Pancreas (tissue), 10 donors: Measurements from ENCODE around the gene CARD6. TPM values are rescaled to one million over a fixed set of nuclear protein-coding genes. Genes with fewer than 3 reads are reported as not detected.
"Not testable (repeated sequence)": the region's sequence is repeated elsewhere in the genome, so short reads cannot be mapped to it uniquely, and the experiment has no call there.

ENCODE experiments used
- ATAC-seq, 4 donors: fragments of 200-7000 bp; cut with Tn5 transposase; one replicate each; pipeline versions ENCODE4 v1.8.0 to v1.9.1; 2020; ENCODE audit warnings: mild to moderate bottlenecking in 4 of 4, moderate library complexity in 4 of 4
- DNase-seq, 6 donors: peaks; one replicate each; pipeline ENCODE4 v3.0.0-alpha.2; 2020
- FAIRE-seq: peaks from 2 replicates; lab custom pipeline; 2012; peaks lifted over from hg19 to GRCh38; lab: Jason Lieb, UNC
- H3K27ac ChIP-seq, 4 donors: fragments of 200-600 bp; sonication (generic); 1 replicate in 3 of 4; 2 replicates in 1 of 4; pipeline versions ENCODE4 v1.5.0 to v1.8.0; 2020
- H3K27me3 ChIP-seq, 4 donors: fragments of 200-600 bp; one replicate each; pipeline ENCODE4 v1.8.0; 2021
- H3K36me3 ChIP-seq, 3 donors: fragments of 200-600 bp; sonication (generic) in 1 of 3; one replicate each; pipeline versions ENCODE4 v1.5.0 to v1.8.0; 2020 to 2021
- H3K4me1 ChIP-seq, 3 donors: fragments of 200-600 bp; one replicate each; pipeline ENCODE4 v1.8.0; 2021
- H3K4me3 ChIP-seq, 4 donors: fragments of 200-600 bp; sonication (generic) in 2 of 4; one replicate each; pipeline versions ENCODE4 v1.5.0 to v1.8.0; 2020 to 2021
- H3K9me3 ChIP-seq, 4 donors: fragments of 200-600 bp; one replicate each; pipeline ENCODE4 v1.8.0; 2021
- CTCF ChIP-seq, 4 donors: fragments of 200-600 bp; sonication (generic) in 3 of 4; IDR thresholded peaks; one replicate each; pipeline versions ENCODE4 v1.5.0 to v1.8.0; 2021; ENCODE audit warnings: antibody characterized with exemption in 4 of 4
- WGBS, 2 donors: extraction: QIAGEN DNeasy Blood & Tissue Kit; methylation state at CpG; one replicate each; pipeline ENCODE4 v1.1.7; 2013; 5-methylcytosine and 5-hydroxymethylcytosine counted together
- intact Hi-C, 3 donors: fragments of 100-400 bp; cut with DNase I; formaldehyde crosslinking; loops; one replicate each; pipeline versions ENCODE4 v1.11.1 to v1.14.2; 2022
- polyA plus RNA-seq, 2 donors: library from polyadenylated mRNA; stranded (reverse); fragments of 200-250 nt; gene quantifications; one replicate each; pipeline ENCODE4 v1.2.3, GENCODE V29; 2013
- total RNA-seq, 6 donors: library from RNA; stranded (reverse); fragmentation: NEBNext Ultra II Directional in 4 of 6; extraction: Animal tissue kit (Norgen Biotek cat#: 25700) in 4 of 6; gene quantifications; one replicate each; pipeline versions ENCODE4 v1.2.1 to v1.2.4, GENCODE V29; 2021 to 2023
- donor health status: healthy with polysubstance abuse.
- donor health status: DM: no; HTN: no; CAD: no; lungs with moderate emphysema.
- donor health status: DM: no; HTN: no; CAD: no.
- donor health status: control.
- donor health status: control.
- donor health status: Bipolar disorder and iron deficiency.
- donor health status: DM: yes; HTN: yes; CAD: no.
- donor health status: DM: no; HTN: no; CAD: no.
- donor health status: DM: no; HTN: no; CAD: no.
- donor health status: DM: yes; HTN: yes; CAD: no.

The CARD6 gene
- 1 to 10 TPM; 1.7 to 8.0 (median 3.1) TPM for total RNA-seq
- polyA plus RNA-seq: 1 to 10 TPM; 1.9 to 2.5 TPM

GRCh38 chr5:40841068-40841805 is at the start of gene CARD6:
Gene CARD6 (plus strand): TSS chr5:40841367. CDS start chr5:40841383, 16 bp downstream.
- FAIRE-seq (no peak), ATAC-seq (peak; percentile 35 to 76 (median 62)), DNase-seq (no peak)
- no peaks in the 10 kb centered on the region for H3K27me3 ChIP-seq
- peak within 1 kb of the TSS in 3 of 4 donors; percentile 5 to 32 (median 25) for H3K4me3 ChIP-seq
- H3K4me1 ChIP-seq: peaks cover 0 to 6% (median 0%) of the 10 kb centered on the region in 3 donors
- H3K27ac ChIP-seq: peak within 1 kb of the TSS; percentile 33 to 69 (median 59)
- 26 to 31% methylated on average over 9 of the region's 9 CpGs for WGBS, 2 donors
- intact Hi-C loops: no loop called here
- no peak for TF ChIP-seq CTCF (IDR thresholded peaks at IDR 0.05)
- no peaks in the 10 kb centered on the region for H3K9me3 ChIP-seq
- H3K36me3 ChIP-seq: no peaks in the 10 kb centered on the region

- ATAC-seq (peak in 2 of 4 donors; percentile 27 to 58), FAIRE-seq (no peak), DNase-seq (no peak)
- 24 to 33% methylated on average over 3 of the region's 3 CpGs for WGBS, 2 donors
- no peak for TF ChIP-seq CTCF (IDR thresholded peaks at IDR 0.05)
- no peaks in the 10 kb centered on the region for H3K27me3 ChIP-seq
- H3K9me3 ChIP-seq: no peaks in the 10 kb centered on the region
- intact Hi-C loops: no loop called here
- peaks cover 19 to 34% (median 20%) of the 10 kb centered on the region in 3 donors for H3K4me1 ChIP-seq
- no peaks in the 10 kb centered on the region for H3K36me3 ChIP-seq
- H3K4me3 ChIP-seq: no peak overlapping the region
- peak overlapping the region in 1 of 4 donors; percentile 9 for H3K27ac ChIP-seq
Observed at GRCh38 chr5:40791715-40792139, 49.4 kb upstream of the CARD6 start.

GRCh38 chr5:40792691-40793090 is 48.5 kb upstream of the CARD6 start:
- WGBS, 2 donors: 96% methylated on average over 10 of the region's 10 CpGs
- ATAC-seq, H3K9me3 ChIP-seq, H3K36me3 ChIP-seq, DNase-seq, H3K27ac ChIP-seq, H3K4me3 ChIP-seq, FAIRE-seq, H3K27me3 ChIP-seq, intact Hi-C loops: not testable (repeated sequence)
- peaks cover 19 to 34% (median 20%) of the 10 kb centered on the region in 3 donors for H3K4me1 ChIP-seq

- H3K27ac ChIP-seq, H3K4me3 ChIP-seq, intact Hi-C loops, H3K9me3 ChIP-seq, FAIRE-seq, DNase-seq, H3K36me3 ChIP-seq, H3K27me3 ChIP-seq, ATAC-seq: not testable (repeated sequence)
- peaks cover 17 to 28% (median 19%) of the 10 kb centered on the region in 3 donors for H3K4me1 ChIP-seq
Observed at GRCh38 chr5:40794340-40794739, 46.8 kb upstream of the CARD6 start.

GRCh38 chr5:40794877-40795276 is 46.3 kb upstream of the CARD6 start:
- H3K36me3 ChIP-seq, intact Hi-C loops, ATAC-seq, FAIRE-seq, H3K9me3 ChIP-seq, H3K27me3 ChIP-seq, H3K27ac ChIP-seq, H3K4me3 ChIP-seq, DNase-seq: not testable (repeated sequence)
- 77 to 94% methylated on average over 3 of the region's 3 CpGs for WGBS, 2 donors
- peaks cover 13 to 23% (median 19%) of the 10 kb centered on the region in 3 donors for H3K4me1 ChIP-seq

- Histone ChIP-seq H3K36me3 (no peaks in the 10 kb centered on the region), H3K4me3 (peak overlapping the region in 2 of 4 donors; percentile 90 to 93), H3K27ac (peak overlapping the region in 2 of 4 donors; percentile 89 to 91), H3K4me1 (peaks cover 13 to 18% (median 15%) of the 10 kb centered on the region in 3 donors), H3K27me3 (no peaks in the 10 kb centered on the region), H3K9me3 (no peaks in the 10 kb centered on the region)
- WGBS, 2 donors: 6 to 11% methylated on average over 3 of the region's 3 CpGs
- intact Hi-C loops: no loop called here
- peak in 1 of 4 donors; percentile 30 for ATAC-seq
- TF ChIP-seq CTCF (IDR thresholded peaks at IDR 0.05): no peak
- no peak for FAIRE-seq
- DNase-seq: no peak
Observed at GRCh38 chr5:40796487-40796889, 44.7 kb upstream of the CARD6 start.
